Heart left ventricle (tissue), 16 donors: ENCODE data around the gene RAB11B. TPM values are rescaled to one million over a fixed set of nuclear protein-coding genes. Genes with fewer than 3 reads are reported as not detected.

ENCODE experiments used
- ATAC-seq, 4 donors: fragments of 200-7000 bp; cut with Tn5 transposase; one replicate each; pipeline ENCODE4 v1.9.1; 2020 to 2022; ENCODE audit warnings: moderate library complexity in 4 of 4, mild to moderate bottlenecking in 3 of 4, moderate number of reproducible peaks in 1 of 4
- DNase-seq, 5 donors: peaks; one replicate each; pipeline ENCODE4 v3.0.0-alpha.2; 2020
- H3K27ac ChIP-seq, 12 donors: fragments of 200-600 bp; sonication (generic) in 4 of 12; one replicate each; pipeline versions ENCODE4 v1.5.0 to v1.8.0; 2016 to 2022; ENCODE audit warnings: mild to moderate bottlenecking in 2 of 12
- H3K27me3 ChIP-seq, 9 donors: fragments of 200-600 bp; sonication (generic) in 2 of 9; one replicate each; pipeline versions ENCODE4 v1.5.1 to v1.8.0; 2016 to 2022; ENCODE audit warnings: mild to moderate bottlenecking in 3 of 9
- H3K36me3 ChIP-seq, 9 donors: fragments of 200-600 bp; sonication (generic) in 2 of 9; one replicate each; pipeline versions ENCODE4 v1.5.0 to v1.8.0; 2018 to 2022; ENCODE audit warnings: mild to moderate bottlenecking in 2 of 9
- H3K4me1 ChIP-seq, 12 donors: fragments of 200-600 bp; sonication (generic) in 4 of 12; one replicate each; pipeline versions ENCODE4 v1.5.0 to v1.8.0; 2016 to 2022; ENCODE audit warnings: mild to moderate bottlenecking in 3 of 12
- H3K4me3 ChIP-seq, 12 donors: fragments of 200-600 bp; sonication (generic) in 4 of 12; one replicate each; pipeline versions ENCODE4 v1.5.0 to v1.8.0; 2017 to 2022; ENCODE audit warnings: mild to moderate bottlenecking in 9 of 12, moderate library complexity in 4 of 12
- H3K9me3 ChIP-seq, 12 donors: fragments of 200-600 bp; sonication (generic) in 4 of 12; one replicate each; pipeline versions ENCODE4 v1.5.0 to v1.8.0; 2016 to 2022; ENCODE audit warnings: mild to moderate bottlenecking in 1 of 12
- CTCF ChIP-seq, 12 donors: fragments of 200-600 bp; sonication (generic) in 4 of 12; IDR thresholded peaks; one replicate each; pipeline versions ENCODE4 v1.5.0 to v1.8.0; 2018 to 2022; ENCODE audit warnings: antibody characterized with exemption in 12 of 12, mild to moderate bottlenecking in 5 of 12
- POLR2A ChIP-seq, 2 donors: fragments of 450-650 bp; IDR thresholded peaks; one replicate each; pipeline ENCODE4 v1.6.1; 2017; ENCODE audit warnings: antibody characterized with exemption in 2 of 2, mild to moderate bottlenecking in 2 of 2, moderate library complexity in 2 of 2
- WGBS, 4 donors: extraction: QIAGEN DNeasy Blood & Tissue Kit in 2 of 4; methylation state at CpG; one replicate each; pipeline versions ENCODE4 v1.1.5 to v1.1.7; 2013 to 2018; 5-methylcytosine and 5-hydroxymethylcytosine counted together
- intact Hi-C, 10 donors: fragments of 100-400 bp; cut with DNase I; formaldehyde crosslinking; loops; one replicate each; pipeline versions ENCODE4 v1.11.1 to v1.14.2; 2022
- polyA plus RNA-seq, 2 donors: library from polyadenylated mRNA; stranded (reverse); fragments of 200-250 nt; gene quantifications; one replicate each; pipeline ENCODE4 v1.2.3, GENCODE V29; 2013
- total RNA-seq, 9 donors: library from RNA; depleted of rRNA in 2 of 9; stranded (reverse); fragments of >200 nt in 2 of 9; fragmentation: NEBNext Ultra II Directional in 3 of 9; extraction: Animal tissue kit (Norgen Biotek cat#: 25700) in 3 of 9; gene quantifications; one replicate each; pipeline versions ENCODE4 v1.1.0 to v1.2.4, GENCODE V29; 2016 to 2023
- donor health status: ischemic (EF 13 %, LVEDD 7.1; RV severe dilation, severe dysfunction).
- donor health status: healthy with polysubstance abuse.
- donor health status: DM: no; HTN: yes; CAD: no.
- donor health status: DM: no; HTN: no; CAD: no.
- donor health status: ischemic (EF 25% LVEDD 6.9; RV normal size, moderate dysfunction).
- donor health status: ischemic (EF 25% LVEDD 5.7; RV mildly dilated, moderate dysfunction).
- donor health status: healthy.
- donor health status: DM: yes; HTN: yes; CAD: no.
- donor health status: ischemic (EF 35%, LVEDD 5.7; RV mildly dilated, moderate dysfunction).
- donor health status: nonischemic (EF 11% LVEDD 7.7; RV severe dilation, severe dysfunction).
- donor health status: DM: yes; HTN: yes; CAD: no.
- donor health status: PGD.
- donor health status: ischemic (EF 29% LVEDD 5.4; RV normal size, mild dysfunction).
- donor health status: nonischemic (EF 23%, LVEDD 6.1; RV moderate dilation, normal function).

RAB11B gene
- total and polyA plus RNA-seq, 11 donors = 56.4 to 159 (median 140) TPM

- Histone ChIP-seq H3K4me1 (peaks cover 16 to 80% (median 52%) of the 10 kb centered on the region in 12 donors), H3K27me3 (peaks cover 0 to 9% (median 0%) of the 10 kb centered on the region in 9 donors), H3K4me3 (peak overlapping the region in 8 of 12 donors; percentile 1 to 81 (median 32)), H3K9me3 (no peaks in the 10 kb centered on the region), H3K27ac (peak overlapping the region in 11 of 12 donors; percentile 31 to 98 (median 67)), H3K36me3 (peaks cover 0 to 33% (median 0%) of the 10 kb centered on the region in 9 donors)
- WGBS, 4 donors = 44 to 64% (median 55%) methylated on average over 13 of the region's 13 CpGs
- TF ChIP-seq CTCF (IDR thresholded peaks at IDR 0.05) (no peak), POLR2A (IDR thresholded peaks at IDR 0.05) (no peak)
- intact Hi-C loops = loop anchor here in 2 of 10 donors (1.0 to 2.0 kb wide), 2 partner anchors 22 to 23 kb away; partner anchors contain the start of gene RAB11B (in 1 of the 2)
- DNase-seq (peak in 3 of 5 donors; percentile 40 to 85 (median 47)), ATAC-seq (peak in 2 of 4 donors; percentile 13 to 30)
Measured at GRCh38 chr19:8366961-8367326, 23.2 kb upstream of the RAB11B start.

DNA sequence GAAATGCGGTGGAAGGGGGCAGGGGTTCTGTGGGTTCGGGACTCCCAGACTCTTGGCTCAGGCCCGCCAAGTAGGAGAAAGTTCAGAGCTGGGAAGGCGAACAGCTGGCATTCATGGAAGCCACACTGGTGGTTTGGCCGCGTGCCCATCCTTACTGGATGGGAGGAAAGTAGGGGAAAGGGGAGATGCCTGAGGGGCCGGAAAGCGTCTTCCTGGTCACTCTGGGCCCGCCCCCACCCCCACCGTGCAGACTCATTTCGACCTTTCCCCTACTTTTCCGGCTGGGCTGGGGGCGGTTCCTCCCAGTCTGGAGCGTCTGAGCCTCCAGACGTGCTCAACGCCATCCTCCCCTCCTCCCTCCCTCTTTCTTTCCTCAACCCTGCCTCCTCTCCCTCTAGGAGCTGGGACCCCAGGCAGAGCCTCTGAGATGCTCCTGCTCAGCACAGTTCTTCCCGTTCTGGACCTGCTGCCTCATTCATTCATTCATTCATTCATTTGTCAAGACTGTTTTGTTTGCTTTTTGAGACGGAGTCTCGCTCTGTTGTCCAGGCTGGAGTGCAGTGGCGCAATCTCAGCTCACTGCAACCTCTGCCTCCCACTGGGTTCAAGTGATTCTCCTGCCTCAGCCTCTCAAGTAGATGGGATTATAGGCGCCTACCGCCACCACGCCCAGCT is 22.7 kb upstream of the RAB11B start:
- peaks cover 0 to 9% (median 0%) of the 10 kb centered on the region in 9 donors for H3K27me3 ChIP-seq
- intact Hi-C loops = loop anchor here in 2 of 10 donors (1.0 to 2.0 kb wide), 2 partner anchors 21 to 23 kb away; partner anchors contain the start of gene RAB11B (in 1 of the 2)
- ATAC-seq = peak; percentile 61 to 86 (median 76)
- H3K36me3 ChIP-seq = peaks cover 0 to 34% (median 0%) of the 10 kb centered on the region in 9 donors
- peak; percentile 88 to 97 (median 95) for DNase-seq
- TF ChIP-seq POLR2A (IDR thresholded peaks at IDR 0.05) (no peak), CTCF (IDR thresholded peaks at IDR 0.05) (no peak)
- 22 to 24% (median 23%) methylated on average over 19 to 23 of the region's 23 CpGs for WGBS, 4 donors
- no peaks in the 10 kb centered on the region for H3K9me3 ChIP-seq
- H3K4me3 ChIP-seq = peak overlapping the region in 9 of 12 donors; percentile 1 to 81 (median 27)
- H3K4me1 ChIP-seq = peaks cover 13 to 75% (median 47%) of the 10 kb centered on the region in 12 donors
- peak overlapping the region in 11 of 12 donors; percentile 31 to 98 (median 67) for H3K27ac ChIP-seq

DNA sequence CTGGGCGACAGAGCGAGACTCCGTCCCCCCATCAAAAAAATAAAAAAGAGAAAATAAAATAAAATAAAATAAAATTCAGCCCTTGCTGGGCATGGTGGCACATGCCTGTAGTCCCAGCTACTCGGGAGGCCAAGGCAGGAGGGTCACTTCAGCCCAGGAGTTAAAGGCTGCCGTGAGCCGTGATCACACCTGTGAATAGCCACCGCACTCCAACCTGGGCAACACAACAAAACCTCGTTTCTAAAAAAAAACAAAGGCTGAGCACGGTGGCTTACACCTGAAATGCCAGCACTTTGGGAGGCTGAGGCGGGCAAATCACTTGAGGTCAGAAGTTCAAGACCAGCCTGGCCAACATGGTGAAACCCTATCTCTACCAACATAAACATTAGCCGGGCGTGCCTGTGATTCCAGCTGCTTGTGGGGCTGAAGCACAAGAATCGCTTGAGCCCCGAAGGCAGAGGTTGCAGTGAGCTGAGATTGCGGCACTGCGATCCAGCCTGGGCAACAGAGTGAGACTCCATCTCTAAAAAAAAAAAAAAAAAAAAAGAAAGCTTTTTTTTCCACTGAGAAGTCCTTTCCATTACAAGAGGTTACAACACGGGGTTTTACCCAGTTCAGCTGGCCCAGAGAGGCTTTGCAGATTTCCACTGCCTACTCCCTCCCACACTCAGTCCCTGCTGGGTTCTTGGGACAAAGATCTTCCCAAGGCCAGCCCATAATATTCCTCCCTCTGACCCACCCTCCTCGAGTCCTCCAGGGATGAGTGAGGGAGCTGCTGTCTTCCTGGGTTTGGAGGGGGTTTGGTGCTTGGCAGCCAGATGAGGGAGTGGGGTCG is 19.8 kb upstream of the RAB11B start:
- peak overlapping the region in 6 of 12 donors; percentile 22 to 98 (median 47) for H3K27ac ChIP-seq
- DNase-seq (peak in 1 of 5 donors; percentile 31), ATAC-seq (peak in 2 of 4 donors; percentile 43 to 48)
- intact Hi-C loops = no loop called here
- H3K36me3 ChIP-seq = peaks cover 0 to 55% (median 7%) of the 10 kb centered on the region in 9 donors
- H3K27me3 ChIP-seq = no peaks in the 10 kb centered on the region
- H3K9me3 ChIP-seq = no peaks in the 10 kb centered on the region
- H3K4me1 ChIP-seq = peaks cover 6 to 56% (median 23%) of the 10 kb centered on the region in 12 donors
- 81 to 88% (median 86%) methylated on average over 19 of the region's 19 CpGs for WGBS, 4 donors
- TF ChIP-seq CTCF (IDR thresholded peaks at IDR 0.05) = no peak
- no peak for TF ChIP-seq POLR2A (IDR thresholded peaks at IDR 0.05)
- H3K4me3 ChIP-seq = no peak overlapping the region
